Measurements from ENCODE around the gene CYP27A1.

CYP27A1 gene

DNA sequence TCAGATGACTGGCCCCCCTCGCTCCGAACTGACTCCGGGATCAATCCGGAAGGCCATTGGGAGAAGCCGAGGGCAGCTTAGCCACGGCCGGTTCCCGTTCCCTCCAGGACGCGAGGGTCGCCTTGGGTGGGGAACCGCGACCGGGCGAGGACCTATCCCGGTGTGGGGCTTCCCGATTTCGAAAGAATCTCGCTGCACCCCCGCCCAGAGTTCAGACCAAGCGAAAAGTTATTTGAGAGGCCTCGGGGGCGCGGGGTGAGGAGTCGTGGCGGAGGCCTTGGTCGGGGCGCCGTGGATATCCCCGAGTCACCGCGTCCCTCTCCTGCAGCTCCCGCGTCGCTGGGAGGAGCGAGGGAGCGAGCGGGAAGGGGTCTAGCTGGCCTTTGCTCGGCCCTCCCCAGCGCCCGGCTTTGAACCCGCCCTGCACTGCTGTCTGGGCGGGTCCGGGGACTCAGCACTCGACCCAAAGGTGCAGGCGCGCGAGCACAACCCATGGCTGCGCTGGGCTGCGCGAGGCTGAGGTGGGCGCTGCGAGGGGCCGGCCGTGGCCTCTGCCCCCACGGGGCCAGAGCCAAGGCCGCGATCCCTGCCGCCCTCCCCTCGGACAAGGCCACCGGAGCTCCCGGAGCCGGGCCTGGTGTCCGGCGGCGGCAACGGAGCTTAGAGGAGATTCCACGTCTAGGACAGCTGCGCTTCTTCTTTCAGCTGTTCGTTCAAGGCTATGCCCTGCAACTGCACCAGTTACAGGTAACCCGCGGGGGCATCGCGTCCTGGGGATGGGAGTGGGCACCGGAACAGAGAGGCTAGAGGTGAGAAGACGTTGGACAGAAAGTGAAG is at the start of gene CYP27A1:
Gene CYP27A1, plus strand, starts transcription at position 457 of the 837 bp plus-strand sequence. Its CDS starts 36 bp downstream, at position 493.
- in situ Hi-C loops (cut with MboI; ENCODE audit: low sequenced_read_pairs): no loop called here

DNA sequence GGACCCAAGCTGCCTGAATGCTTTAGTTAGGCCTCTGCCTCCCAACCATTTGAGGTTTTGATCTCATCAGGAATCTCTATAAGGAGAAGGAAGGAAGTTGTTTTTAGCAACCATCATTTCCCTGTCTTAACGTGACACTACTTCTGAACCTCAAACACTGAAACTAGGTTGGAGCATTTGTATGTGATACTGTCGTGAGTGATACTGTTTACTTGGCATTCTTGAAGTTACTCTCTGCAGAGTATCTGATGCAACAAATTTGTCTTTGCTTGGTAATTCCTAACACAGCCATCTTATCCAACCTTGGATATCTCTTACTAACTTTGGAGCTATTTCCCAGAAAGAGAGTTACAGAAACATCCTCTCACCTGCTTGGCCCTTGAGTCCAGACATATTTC is 49.2 kb upstream of the CYP27A1 start:
- in situ Hi-C loops (cut with MboI; ENCODE audit: low sequenced_read_pairs): no loop called here

DNA sequence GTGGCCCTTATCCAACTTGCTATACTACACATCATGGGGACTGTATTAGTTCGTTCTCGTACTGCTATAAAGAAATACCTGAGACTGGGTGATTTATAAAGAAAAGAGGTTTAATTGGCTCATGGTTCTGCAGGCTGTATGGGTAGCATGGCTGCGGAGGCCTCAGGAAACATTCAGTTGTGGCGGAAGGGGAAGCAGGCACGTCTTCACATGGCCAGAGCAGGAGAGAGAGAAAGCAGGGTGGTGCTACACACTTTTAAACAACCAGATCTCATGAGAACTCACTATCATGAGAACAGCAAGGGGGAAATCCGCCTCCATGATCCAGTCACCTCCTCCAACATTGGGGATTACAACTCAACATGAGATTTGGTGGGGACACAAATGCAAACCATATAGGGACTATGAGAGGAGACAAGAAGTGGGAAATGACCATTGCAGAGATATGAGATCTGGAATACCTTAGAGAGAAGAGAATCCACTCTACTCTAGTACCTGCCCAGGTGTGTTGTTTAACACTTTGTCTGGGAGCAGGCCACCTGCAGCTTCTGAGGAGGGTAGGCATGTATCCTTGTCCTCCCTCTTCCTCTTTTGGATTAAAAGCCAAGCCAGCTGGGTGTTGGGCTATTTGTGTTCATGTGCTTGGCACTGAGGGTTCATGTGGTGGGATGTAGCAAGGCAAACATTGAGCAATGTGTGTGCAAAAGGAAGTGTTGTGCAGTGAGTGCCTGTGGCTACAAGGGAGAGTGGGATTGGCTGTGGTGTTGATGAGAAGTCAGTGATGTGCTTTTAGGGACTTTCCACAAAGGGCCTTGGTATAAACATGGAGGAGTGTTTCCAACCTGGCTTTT is 48.6 kb upstream of the CYP27A1 start:
- in situ Hi-C loops (cut with MboI; ENCODE audit: low sequenced_read_pairs): no loop called here

DNA sequence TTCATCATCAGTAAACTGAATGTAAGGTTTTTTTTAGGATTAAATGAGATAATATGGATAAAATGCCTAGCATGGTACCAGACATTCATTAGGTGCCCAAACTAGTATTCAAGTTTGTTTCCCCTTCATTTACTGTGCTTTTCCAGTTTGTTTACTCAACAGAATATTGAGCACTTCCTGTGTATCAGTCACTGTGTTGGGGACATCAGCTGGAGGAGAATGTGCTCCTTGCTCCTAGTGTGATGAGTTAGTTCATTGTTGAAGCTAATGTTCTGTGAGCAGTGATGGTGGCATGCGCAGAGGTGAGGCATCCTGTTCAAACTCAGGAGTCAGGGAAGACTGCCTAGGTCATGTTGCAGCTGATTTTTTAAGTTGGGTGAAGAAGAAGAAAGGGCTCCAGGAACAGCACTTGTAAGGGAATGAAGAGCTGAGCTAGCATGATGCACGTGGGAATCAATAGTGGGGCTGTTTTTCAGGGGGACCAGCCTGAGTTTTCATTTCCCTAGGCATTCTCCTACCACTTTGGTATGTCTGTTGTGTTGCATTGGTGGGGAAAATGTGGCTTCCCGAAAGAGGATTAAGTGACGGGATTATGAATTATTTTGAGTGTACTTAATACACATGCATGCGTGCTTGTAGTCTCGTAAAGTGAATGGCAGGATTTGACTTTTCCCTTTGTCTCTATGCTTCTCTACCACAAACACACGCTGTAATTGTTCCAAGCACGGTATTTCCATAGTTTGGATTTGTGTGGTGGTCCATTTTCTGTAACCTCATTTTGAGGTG is 47.6 kb upstream of the CYP27A1 start:
- in situ Hi-C loops (cut with MboI; ENCODE audit: low sequenced_read_pairs): no loop called here

DNA sequence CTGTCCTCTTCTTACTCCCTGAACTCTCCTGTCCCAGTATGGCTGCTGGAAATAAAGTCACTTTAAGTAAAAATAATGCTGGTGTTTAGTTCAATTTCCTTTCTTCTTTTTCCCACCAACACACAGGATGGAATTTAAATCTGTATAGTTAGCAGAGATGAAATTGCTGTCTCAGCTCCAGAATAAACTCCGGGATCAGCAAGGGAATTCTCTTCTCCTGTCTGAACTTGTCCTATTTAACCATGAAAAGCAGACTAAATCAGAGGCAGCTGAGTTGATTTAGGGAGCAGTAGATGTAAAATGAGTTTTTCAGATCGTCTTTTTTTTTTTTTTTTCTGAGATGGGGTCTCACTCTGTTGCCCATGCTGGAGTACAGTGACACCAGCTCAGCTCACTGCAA is 45.4 kb upstream of the CYP27A1 start:
- in situ Hi-C loops (cut with MboI; ENCODE audit: low sequenced_read_pairs): no loop called here

DNA sequence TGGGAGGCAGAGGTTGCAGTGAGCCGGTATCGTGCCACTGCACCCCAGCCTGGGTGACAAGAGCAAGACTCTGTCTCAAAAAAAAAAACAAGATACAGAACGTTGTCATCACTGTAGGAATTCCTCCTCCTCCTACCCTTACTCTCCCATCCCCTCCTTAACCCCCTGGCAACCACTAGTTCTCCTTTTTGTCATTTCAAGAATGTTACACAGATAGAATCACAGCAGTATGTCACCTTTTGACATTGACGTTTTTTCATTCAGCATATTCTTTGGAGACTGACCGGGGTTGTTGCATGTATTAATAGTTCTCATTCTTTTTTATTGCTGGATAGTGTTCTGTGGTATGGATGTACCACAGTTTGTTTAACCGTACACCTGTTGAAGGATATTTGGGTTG is 38.9 kb upstream of the CYP27A1 start:
- in situ Hi-C loops (cut with MboI; ENCODE audit: low sequenced_read_pairs): no loop called here

DNA sequence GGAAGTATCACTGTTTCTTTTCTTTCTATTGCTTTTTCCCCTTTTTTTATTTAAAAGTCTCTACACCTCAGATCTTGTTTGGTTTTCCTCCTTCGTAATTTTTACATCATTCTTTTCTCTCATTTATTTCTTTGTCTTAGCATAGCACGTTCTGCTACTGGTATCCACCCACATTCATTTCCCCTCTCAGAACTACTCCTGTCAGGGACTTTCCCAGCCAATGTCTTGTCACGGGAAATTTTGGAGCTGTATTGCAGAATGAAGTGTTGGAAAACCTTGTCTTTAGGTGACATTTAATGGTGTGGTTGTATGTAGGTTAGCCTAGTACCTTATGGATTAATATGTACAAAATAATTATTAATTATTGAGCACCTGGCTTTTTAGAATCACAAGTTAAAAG is 37.3 kb upstream of the CYP27A1 start:
- in situ Hi-C loops (cut with MboI; ENCODE audit: low sequenced_read_pairs): no loop called here

DNA sequence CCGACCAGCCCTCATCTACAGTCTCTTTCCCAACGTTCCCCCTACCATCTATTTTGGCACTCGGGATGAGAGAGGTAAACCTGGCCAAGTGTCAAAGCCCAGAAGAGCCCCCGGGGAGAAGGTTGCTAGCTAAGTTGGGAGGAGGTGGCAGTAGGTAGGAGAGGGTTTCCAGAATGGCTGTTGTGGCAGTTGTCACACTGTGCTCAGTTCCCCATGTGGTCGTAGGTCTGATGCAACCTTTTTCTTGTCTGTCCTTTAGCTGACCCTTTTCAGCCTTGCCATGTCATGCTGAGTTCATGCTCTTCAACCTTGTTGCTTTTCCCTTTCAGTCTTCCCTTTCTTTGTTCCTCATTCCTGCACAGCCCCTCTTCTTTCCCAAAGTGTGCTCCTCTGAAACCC is 36.8 kb upstream of the CYP27A1 start:
- in situ Hi-C loops (cut with MboI; ENCODE audit: low sequenced_read_pairs): no loop called here

DNA sequence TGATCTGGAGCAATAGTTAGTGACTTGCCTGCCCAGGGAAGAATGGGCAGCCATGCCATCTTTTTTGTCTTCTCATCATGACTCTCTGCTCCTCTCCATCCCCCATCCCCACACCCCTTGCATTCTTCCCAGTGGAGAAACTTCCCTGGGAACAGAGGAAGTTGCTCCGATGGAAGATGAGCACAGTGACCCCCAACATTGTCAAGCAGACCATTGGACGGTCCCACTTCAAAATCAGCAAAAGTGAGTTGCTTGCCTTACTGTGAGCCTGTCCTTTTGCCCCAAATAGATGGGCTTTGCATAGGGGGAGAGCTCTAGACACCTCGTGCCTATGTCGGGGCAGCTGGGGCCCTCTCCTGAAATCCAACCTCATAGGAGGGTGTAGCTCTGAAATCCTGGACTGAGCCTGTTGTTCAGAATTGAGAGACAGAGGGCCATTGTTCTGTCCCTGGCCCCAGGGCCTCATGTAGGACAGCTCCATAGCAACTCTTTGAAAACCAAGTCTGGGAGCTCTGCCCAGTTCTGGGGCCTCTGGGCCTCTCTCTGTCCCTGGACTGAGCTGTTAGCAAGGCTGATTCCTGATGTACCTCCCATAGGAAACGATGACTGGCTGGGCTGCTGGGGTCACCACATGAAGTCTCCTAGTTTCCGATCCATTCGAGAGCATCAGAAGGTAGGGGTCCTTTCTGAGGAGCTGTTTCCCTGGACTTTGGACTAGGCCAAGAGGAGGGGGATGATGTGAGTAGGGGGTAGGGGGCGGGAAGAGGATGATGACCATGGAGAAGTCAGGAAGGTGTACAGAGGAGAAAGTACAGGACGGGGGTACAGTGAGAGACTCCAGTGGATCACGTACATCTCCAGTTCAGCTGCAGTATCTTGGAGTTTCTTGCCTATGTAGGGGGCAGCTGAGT is 36.1 kb upstream of the CYP27A1 start:
- in situ Hi-C loops (cut with MboI; ENCODE audit: low sequenced_read_pairs): no loop called here

DNA sequence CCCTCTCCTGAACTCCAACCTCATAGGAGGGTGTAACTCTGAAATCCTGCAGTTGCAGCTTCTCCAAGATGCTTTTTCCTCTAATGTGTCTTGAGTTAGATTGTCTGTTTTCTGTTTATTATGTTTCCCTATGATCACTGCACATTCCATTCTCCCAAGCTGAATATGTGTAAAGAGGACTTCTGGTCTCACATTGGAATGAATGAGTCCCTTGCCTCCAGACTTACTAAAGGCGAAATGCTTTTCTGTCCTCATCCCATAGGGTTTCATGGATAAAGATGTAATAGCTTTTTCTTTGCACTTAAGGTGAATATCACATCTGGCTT is 35.5 kb upstream of the CYP27A1 start:
- in situ Hi-C loops (cut with MboI; ENCODE audit: low sequenced_read_pairs): no loop called here

DNA sequence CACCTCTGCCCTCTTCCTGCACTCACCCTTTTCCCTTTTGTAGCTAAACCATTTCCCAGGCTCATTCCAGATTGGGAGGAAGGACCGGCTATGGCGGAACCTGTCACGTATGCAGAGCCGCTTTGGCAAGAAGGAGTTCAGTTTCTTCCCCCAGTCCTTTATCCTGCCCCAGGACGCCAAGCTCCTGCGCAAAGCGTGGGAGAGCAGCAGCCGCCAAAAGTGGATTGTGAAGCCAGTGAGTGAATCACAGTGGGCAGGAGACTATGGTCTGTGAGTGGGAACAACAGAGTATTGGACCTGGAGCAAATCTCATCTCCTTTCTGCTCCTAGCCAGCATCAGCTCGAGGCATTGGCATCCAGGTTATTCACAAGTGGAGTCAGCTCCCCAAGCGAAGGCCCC is 35.0 kb upstream of the CYP27A1 start:
- in situ Hi-C loops (cut with MboI; ENCODE audit: low sequenced_read_pairs): no loop called here

DNA sequence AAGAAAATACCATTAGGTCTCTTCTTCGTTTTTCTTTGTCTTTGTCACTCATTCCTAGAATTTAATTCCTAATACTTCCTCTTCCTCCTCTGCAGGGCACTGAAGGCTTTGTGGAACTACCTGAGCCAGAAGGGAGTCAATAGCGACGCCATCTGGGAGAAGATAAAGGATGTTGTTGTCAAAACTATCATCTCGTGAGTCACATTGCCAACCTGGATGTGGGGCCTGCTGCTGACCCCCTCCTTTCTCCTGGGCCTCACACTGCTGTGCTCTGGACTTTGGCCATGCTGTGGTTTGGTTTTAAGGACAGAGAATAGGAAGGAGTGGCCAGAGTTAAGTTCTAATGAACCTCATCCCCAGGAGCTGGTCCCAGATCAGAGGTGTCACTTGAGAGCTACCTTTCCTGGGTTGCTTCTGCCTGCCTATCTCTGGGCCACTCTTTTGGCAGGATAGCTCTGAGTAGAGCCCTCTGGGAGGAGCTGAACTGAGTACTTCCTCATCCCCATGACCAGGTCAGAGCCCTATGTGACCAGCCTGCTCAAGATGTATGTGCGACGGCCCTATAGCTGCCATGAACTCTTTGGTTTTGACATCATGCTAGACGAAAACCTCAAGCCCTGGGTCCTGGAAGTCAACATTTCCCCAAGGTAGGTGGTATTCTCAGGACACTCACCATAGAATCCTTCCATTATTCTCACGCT is 33.1 kb upstream of the CYP27A1 start:
- in situ Hi-C loops (cut with MboI; ENCODE audit: low sequenced_read_pairs): no loop called here

DNA sequence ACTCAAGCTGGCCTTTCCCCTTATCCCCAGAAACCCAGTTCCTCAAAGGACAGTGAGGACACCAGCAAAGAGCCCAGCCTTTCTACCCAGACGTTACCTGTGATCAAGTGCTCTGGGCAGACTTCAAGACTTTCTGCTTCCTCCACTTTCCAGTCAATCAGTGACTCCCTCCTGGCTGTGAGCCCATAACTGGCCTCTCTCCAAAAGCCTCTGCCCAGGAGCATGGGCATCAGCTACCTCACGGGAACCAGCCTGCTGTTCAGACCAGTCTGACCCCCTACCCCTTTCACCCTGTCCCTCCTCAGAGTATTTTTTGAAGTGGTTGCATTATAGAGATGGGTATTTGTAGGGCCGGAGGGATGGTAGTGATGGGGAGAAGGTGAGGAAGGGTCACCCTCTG is 27.7 kb upstream of the CYP27A1 start:
- in situ Hi-C loops (cut with MboI; ENCODE audit: low sequenced_read_pairs): no loop called here

DNA sequence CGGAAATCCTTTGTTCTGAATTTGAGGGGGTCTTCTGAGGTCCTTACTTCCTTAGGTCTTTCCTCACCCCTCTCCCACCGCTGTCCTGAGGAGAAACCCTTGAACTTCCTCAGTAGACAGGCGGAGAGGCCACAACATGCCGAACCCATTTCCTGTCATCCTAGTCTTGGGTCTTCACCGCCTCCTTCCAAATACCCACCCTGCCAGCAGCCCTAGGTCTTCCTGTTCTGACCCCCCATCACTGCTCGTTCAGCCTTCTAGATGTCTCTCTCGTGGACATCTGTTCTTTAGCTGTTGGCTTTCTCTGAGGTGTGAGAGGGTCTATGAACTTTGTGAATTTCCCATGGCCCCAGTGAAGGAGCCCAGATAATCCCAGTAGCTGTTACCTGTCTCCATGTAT is 27.2 kb upstream of the CYP27A1 start:
- in situ Hi-C loops (cut with MboI; ENCODE audit: low sequenced_read_pairs): no loop called here

DNA sequence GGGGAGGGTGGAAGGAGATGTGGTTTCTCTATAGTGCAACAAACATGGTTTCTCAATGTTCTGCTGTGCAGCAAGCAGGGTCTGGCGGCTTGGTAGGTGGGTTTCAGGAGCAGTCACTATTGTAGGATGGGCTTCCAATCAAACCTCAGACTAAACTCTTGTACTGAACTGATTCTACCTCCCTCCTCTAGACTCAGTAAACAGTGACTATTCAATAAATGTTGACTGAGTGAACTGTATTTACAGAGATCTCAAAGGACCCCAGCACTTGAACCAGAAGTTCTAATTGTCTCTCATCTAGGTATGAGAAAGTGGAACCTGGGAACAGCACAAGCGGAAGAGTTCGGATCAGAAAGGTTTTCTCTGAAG is 26.8 kb upstream of the CYP27A1 start:
- in situ Hi-C loops (cut with MboI; ENCODE audit: low sequenced_read_pairs): no loop called here

DNA sequence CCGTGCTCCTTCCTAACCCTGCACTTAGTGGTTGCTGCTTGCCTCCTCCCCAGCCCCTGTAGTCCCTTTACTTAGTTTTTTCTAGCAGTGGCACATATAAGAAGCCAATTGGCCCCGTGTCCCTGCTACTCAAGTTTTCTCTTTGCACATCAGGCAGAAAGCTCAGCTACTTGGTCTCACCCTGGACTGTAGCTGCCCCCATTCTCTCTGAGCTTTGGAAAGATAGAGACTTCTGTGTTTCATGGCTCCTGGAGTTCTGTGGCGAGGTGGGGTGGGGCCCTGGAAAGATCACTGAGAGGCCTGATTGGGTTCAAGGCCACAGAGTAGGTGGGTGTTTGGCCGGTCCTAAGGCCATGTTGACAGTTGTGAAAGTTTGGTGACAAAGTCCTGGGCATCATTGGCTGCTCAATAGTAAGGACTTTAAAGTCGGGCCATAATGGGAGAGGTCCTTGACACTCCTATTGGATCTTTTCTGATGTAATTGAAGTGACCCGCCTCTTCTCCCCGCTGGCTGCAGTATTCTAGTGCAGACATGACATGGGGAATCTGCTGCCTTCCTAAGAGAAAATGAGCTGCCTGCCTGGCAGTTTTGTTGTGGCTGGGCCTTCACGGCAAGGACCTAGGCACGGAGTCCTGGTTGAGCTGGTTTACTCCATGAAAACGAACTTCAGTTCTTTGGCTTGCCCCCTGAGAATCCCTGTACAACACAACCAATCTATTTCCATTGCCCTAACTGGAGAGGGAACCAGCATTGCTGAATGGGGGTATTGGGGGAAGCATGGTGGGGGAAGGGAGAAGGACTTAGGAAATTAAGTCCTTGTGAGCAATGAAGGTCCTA is 26.2 kb upstream of the CYP27A1 start:
- in situ Hi-C loops (cut with MboI; ENCODE audit: low sequenced_read_pairs): no loop called here

DNA sequence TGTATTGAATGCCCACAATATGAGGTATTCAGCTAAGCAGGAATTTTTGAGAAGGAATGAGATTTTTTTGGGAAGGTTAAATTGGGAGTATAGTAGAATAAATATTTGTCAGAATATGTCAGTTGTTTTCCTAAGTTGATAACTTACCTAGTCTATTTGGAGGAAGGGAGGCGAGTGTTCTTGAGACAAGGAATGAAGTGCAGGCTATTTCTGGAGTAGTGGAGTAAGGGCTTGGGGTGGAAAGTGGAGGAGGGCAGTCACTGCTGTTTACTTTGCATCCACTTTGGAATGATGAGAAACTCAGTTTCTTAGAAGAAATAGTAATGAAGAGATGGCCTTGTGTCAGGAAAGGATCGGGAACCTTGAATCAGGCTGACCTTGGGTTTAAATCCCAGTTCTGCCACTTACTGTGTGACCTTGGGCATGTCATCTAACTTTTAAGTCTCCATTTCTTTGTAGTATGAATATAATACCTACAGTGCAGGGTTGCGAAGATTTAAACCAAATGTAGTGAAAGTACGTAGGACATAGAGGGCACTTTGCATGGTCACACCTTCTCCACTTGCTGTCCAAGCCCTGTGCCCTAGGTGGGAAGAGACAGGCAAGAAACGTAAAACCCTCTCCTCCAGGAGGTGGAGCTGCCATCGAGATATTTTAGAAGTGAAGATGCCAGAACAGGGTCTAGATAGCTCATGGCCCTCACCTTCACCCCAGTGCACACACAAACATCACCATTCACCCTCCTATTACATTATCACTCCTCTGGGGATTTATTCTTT is 25.2 kb upstream of the CYP27A1 start:
- in situ Hi-C loops (cut with MboI; ENCODE audit: low sequenced_read_pairs): no loop called here

DNA sequence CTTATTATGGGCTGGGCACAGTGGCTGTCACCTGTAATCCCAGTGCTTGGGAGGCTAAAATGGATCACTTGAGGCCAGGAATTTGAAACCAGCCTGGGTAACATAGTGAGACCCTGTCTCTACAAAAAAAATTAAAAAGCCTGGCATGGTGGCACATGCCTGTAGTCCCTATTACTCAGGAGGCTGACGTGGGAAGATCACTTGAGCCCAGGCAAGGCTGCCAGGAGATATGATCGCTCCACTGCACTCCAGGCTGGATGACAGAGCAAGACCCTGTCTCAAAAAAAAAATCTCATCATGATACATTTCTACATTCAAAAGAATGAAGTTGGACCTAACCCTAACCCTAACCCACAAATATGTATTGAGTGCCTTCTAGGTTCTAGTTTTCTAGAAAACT is 20.2 kb upstream of the CYP27A1 start:
- in situ Hi-C loops (cut with MboI; ENCODE audit: low sequenced_read_pairs): no loop called here
